HG03045 (cell line): ENCODE measurements around the gene SYT12.

ENCODE experiments used
- ATAC-seq: cut with Tn5 transposase; IDR thresholded peaks from one replicate; pipeline ENCODE4 v1.9.1; 2021; ENCODE audit warnings: mild to moderate bottlenecking, moderate library complexity; ENCODE audit not compliant: unreplicated experiment

SYT12 gene

DNA sequence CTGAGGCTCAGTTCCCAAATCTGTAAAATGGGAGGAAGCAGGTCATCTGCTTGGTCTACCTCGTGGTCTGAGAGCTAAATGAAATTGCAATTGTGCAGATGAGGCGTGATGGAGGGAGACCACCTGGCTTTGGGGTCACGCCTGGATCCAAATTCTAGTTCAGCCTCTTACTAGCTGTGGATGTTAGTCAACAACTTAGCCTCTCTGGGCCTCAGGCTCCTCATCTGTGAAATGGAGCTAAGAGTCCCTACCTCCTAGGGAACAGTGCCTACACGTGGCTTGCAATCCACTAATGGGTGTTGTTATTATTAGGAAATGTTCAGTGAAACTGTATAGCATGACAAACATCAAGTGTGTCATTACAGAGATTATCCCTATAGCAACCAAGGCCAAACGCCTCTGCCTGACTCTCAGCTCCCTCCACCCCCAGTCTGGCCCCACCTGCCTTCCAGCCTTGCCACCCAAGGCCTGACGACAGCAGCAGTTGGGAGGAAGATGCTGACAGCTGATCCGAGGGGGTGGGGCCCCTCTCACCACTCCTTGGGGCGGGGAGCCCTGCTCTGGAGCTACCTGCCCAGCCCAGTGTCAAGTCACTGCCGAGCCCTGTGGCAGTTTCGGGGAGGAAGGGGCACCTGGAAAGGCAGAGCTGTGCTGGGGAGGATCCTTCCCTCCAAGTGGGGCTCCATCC, 32.0 kb downstream of the SYT12 start:
- no peak for ATAC-seq

DNA sequence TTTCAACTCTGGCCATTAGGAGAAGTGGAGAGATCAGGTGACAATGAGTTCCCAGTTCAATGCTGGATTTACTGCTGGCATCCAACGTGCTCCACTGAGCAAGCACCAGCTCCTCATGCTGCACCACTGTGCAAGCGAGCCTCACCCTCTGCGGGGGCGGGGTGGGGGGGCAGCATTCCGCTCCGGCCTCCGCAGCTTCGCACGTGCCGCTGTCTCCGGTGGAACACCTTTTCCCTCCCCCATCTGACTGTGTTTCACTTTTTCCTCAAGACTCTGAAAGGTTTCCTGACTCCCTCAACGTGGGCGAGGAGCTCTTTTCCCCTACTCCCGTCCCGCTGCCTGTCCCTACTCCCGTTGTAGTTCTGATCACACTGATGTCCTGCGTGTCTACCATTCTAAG, 32.9 kb downstream of the SYT12 start:
- ATAC-seq, result no peak

GRCh38 chr11:67056267-67057204, 33.6 kb downstream of the SYT12 start, which contains the start of gene RHOD:
TSS of gene RHOD (plus strand) at chr11:67056847. CDS start at chr11:67056903, 56 bp downstream.
- no peak for ATAC-seq

DNA sequence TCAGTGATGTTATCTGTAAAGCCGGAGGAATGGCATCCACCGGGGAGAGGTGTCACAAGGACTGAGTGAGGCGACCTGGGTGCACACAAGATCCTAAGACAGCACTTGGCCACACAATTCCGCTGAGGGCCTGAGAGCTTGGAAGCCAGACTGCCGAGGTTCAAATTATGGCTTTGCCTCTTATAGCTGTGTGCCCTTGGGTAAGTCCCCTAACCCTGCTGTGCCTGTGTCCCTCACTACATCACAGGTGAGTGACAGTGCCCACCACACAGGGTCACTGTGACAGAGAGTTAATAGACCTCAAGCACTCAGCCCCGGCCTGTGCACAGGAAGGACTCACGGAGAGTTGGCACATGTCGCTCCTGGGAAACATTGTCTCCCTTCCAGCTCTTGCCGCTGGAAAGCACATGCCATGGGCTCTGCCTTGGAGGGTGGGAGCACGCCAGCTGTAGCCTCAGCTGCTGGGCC, 34.3 kb downstream of the SYT12 start:
- ATAC-seq, result no peak

DNA sequence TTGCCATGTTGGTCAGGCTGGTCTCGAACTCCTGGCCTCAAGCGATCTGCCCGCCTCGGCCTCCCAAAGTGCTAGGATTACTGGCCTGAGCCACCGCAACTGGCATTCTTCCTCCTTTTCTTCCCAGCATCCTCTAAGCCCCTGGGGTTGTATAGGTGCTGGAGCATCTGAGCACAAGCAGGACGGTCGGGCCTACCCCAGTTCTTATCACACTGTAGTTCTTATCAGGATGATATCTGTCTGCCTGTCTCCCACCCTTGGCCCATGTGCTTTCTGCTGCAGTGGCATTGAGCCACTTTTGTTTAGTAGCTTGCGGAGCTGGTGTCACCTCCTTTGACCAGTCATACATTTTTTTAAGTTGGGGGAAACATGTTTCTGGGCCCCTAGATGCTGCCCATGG, 35.6 kb downstream of the SYT12 start:
- no peak for ATAC-seq

DNA sequence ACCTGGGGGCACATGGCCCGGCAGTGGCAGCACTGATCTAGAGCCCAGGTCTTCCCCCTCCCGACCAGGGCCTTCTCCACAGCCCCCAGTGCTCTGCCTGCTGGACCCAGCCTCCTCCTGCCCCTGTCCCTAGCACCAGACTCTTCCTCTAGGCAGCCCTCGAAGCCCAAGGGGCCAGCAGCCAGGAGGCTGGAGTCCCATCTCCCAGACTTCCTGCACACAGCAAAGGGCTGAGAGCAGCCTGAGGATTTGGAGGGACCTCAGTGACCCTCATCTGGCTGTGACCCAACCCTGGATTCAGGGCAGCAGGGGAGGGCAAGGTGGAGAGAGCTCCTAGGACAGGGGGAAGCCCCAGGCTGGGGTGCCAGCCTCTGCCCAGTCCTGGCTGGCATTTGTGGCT, 36.7 kb downstream of the SYT12 start:
- ATAC-seq, result no peak

GRCh38 chr11:67060111-67060522, 37.2 kb downstream of the SYT12 start:
- ATAC-seq, result no peak

GRCh38 chr11:67062526-67063373, 39.8 kb downstream of the SYT12 start:
- ATAC-seq, result no peak

DNA sequence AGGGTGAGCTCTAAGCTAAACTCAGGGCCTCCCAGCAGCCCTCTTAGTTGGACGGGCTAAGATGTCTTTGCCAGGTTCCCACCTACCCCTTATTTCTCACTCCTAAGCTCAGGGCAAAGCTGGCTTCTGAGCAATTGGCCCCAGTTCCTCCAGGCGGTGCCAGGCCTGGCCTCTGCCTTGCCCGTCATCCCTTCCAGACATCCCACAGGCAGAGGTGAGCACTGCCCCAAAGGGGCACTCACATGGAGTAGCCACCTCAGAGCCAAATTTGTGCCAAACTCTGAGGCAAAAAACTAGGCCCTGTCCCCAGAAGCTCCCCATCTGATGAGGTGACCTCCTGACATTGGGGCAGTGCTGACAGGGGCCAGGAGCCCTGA, 43.4 kb downstream of the SYT12 start:
- ATAC-seq, result no peak

DNA sequence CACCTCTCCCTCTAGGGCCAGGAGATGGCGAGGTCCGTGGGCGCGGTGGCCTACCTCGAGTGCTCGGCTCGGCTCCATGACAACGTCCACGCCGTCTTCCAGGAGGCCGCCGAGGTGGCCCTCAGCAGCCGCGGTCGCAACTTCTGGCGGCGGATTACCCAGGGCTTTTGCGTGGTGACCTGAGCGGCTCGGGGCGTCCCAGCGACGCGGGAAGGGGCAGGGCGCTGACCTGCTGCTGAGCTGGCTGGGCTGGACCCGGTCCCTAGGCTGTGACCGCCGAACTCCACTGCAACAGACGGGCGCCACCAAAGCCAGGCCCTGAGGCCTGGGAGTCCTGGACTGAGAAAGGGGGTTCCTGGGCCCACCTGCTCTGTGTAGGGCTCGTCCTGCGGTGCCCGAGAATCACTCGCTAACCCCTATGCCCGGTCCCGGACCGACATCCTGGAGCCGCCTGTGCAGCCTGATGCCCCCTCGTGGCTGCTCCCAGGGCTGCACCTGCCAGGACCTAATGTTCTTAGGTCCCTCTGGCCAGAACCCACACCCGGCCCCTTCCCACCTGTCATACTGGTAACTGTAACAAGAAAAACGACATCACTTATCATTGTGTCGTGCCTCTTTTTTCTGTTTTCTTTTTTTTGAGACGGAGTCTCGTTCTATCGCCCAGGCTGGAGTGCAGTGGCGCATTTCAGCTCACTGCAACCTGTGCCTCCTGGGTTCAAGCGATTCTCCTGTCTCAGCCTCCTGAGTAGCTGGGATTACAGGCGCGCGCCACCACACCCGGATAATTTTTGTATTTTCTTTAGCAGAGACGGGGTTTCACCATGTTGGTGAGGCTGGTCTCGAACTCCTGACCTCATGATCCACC, 48.7 kb downstream of the SYT12 start:
- ATAC-seq, result no peak

GRCh38 chr11:67072295-67072694, 49.4 kb downstream of the SYT12 start:
- no peak for ATAC-seq

DNA sequence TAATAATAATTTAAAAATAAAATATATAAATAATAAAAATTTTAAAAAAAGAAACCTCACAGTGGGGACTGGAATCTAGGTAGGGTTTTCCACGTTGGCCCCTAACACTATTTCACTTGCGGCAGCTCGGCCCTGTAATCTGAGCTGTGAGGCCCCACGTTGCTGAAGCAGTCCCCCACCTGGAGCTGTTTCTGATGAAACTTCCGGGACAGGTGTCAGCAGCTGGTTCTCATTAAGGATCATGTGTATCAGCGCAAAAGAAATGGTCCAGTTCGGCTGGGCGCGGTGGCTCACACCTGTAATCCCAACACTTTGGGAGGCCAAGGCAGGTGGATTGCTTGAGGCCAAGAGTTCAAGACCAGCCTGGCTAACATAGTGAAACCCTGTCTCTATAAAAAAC, 51.0 kb downstream of the SYT12 start:
- no peak for ATAC-seq

- no peak for ATAC-seq
Observed at GRCh38 chr11:67076202-67076601, 53.3 kb downstream of the SYT12 start.

DNA sequence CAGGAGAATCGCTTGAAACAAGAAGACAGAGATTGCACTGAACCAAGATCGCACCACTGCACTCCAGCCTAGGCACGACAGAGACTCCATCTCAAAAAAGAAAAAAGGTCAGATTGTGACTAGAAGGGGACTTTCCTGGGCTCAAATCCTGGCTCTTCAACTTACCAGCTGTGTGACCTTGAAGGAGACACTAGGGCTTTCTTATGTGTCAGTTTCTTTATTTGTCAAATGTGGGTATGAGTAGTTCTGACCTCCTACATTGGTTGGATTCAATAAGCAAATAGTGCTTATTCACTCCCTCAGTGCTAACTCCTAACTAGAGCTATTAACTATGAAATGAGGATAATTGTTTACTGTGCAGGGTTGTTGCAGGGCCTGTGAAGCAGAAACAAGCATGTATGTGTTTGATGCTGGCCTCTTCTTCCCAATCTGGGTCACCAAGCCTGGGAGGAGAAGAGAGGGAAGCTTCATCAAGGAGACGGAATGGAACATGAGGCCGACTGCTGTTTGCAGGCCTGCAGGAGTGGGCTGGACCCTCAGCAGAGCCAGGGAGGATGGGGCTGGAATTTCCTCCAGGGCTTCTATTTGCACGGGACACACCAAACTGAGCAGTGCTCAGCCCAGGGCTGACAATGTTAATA, 56.3 kb downstream of the SYT12 start:
- ATAC-seq, result no peak

DNA sequence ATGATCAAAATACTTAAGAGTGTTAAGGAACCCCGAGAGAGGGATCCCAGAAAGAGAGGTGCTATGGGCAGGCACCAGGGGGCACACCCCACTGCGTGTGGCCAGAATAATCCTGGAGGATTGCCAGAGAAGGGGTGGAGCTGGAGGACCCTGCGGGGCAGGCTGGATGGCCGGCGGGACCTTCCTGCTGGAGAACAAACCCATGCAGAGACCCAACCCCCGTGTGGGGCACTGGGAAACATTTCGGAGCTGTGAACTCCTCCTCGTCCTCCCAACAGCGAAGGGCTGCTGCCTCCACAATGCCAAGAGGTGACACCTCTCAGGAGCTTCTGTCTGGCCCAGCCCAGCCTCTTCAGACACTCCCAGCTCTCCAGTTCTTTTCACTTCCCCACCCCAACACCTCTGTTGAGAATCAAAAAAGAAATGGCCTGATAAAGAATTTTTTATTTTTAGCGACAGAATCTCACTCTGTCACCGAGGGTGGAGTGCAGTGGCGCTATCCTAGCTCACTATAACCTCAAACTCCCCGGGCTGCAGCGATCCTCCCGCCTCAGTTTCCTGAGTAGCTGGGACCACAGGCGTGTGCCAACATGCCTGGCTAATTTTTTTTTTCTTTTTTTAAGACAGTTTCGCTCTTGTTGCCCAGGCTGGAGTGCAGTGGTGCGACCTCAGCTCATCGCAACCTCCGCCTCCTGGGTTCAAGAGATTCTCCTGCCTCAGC, 59.3 kb downstream of the SYT12 start:
- no peak for ATAC-seq

DNA sequence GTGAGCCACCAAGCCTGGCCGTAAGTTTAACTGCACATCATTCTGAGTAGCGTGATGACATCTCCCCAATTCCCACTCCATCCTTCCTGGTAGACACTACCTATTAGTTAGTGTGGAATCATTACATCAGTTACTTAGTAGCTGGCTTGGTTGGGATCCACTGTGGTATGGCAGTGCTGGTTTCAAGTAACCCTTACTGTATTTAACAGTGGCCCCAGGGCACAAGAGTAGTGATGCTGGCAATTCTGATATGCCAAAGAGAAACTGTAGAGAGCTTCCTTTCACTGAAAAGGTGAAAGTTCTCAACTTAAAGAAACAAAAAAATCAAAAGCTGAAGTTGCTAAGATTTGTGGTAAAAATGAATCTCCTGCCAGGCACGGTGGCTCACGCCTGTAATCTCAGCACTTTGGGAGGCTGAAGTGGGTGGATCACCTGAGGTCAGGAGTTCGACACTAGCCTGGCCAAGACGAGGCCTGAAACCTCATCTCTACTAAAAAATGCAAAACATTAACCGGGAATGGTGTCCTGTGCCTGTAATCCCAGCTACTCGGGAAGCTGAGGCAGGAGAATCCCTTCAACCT, 60.9 kb downstream of the SYT12 start:
- ATAC-seq, result no peak

GRCh38 chr11:67085617-67086016, 62.7 kb downstream of the SYT12 start:
- no peak for ATAC-seq

GRCh38 chr11:67090717-67091116, 67.8 kb downstream of the SYT12 start:
- ATAC-seq, result no peak

- no peak for ATAC-seq
Observed at GRCh38 chr11:67095214-67095507, 72.2 kb downstream of the SYT12 start.
